ENCODE data around the gene CACHD1.

CACHD1 gene

GRCh38 chr1:64555947-64556346, 86.0 kb downstream of the CACHD1 start:
- no peak for DNase-seq

GRCh38 chr1:64561993-64562392, 92.1 kb downstream of the CACHD1 start:
- no peak for DNase-seq

- no peak for DNase-seq
Observed at GRCh38 chr1:64563958-64564565, 94.1 kb downstream of the CACHD1 start.

- DNase-seq = no peak
Observed at GRCh38 chr1:64564891-64565290, 95.0 kb downstream of the CACHD1 start.

GRCh38 chr1:64567426-64568170, 97.7 kb downstream of the CACHD1 start:
- DNase-seq = no peak

GRCh38 chr1:64568171-64568450, 98.2 kb downstream of the CACHD1 start:
- DNase-seq = no peak

GRCh38 chr1:64569411-64569810, 99.5 kb downstream of the CACHD1 start:
- no peak for DNase-seq

- no peak for DNase-seq
Observed at GRCh38 chr1:64570267-64570855, 100.4 kb downstream of the CACHD1 start.

- DNase-seq = no peak
Observed at GRCh38 chr1:64572222-64572900, 102.4 kb downstream of the CACHD1 start.

GRCh38 chr1:64574301-64574700, 104.4 kb downstream of the CACHD1 start:
- DNase-seq = no peak

- DNase-seq = no peak
Observed at GRCh38 chr1:64575881-64576676, 106.2 kb downstream of the CACHD1 start.

GRCh38 chr1:64578270-64578973, 108.5 kb downstream of the CACHD1 start:
- DNase-seq = no peak

- DNase-seq = no peak
Observed at GRCh38 chr1:64579767-64580166, 109.8 kb downstream of the CACHD1 start.

- no peak for DNase-seq
Observed at GRCh38 chr1:64581135-64581842, 111.4 kb downstream of the CACHD1 start.

GRCh38 chr1:64581843-64582185, 111.9 kb downstream of the CACHD1 start:
- DNase-seq = no peak

GRCh38 chr1:64584479-64584878, 114.5 kb downstream of the CACHD1 start:
- DNase-seq = no peak

GRCh38 chr1:64588876-64589275, 118.9 kb downstream of the CACHD1 start:
- DNase-seq = no peak

GRCh38 chr1:64590316-64590715, 120.4 kb downstream of the CACHD1 start:
- DNase-seq = no peak

- DNase-seq = no peak
Observed at GRCh38 chr1:64594446-64594845, 124.5 kb downstream of the CACHD1 start.

GRCh38 chr1:64595871-64596515, 126.1 kb downstream of the CACHD1 start:
- no peak for DNase-seq

GRCh38 chr1:64597113-64597512, 127.2 kb downstream of the CACHD1 start:
- DNase-seq = no peak

Data from NCI-H1694 treated with DMSO at 0.1 percent for 48 hours (cell line).